Activated CD4-positive, CD25-positive, alpha-beta regulatory T cell treated with anti-CD3 and anti-CD28 coated beads, Interleukin-2, amount 50 U/mL, for 16 hours (primary cell): ENCODE measurements around the gene KRT33B.
"Not testable (repeated sequence)": the region's sequence is repeated elsewhere in the genome, so short reads cannot be mapped to it uniquely, and the experiment has no call there.

Source experiments
- DNase-seq: peaks from one replicate; pipeline ENCODE4 v3.0.0-alpha.2; 2020; ENCODE audit warnings: low read depth, low spot score

The KRT33B gene

DNA sequence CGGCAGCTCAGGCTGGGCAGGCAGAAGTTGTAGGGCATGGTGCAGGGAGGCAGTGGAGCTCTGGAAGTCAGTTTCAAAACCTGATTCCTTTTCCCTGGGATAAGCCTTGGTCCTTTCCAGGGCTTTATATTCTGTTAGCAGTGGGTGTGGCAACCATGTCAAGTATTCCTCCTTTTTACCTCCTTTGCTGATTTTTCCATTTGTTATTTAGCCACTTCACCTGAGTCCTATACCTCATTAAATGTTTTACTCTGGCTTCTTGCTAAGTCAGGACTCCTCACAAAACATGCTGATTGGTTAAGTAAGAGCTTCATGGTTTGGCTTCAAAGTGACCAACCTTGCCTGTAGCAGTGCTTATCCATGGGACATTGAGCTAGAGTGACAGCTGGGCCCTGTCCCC, at the start of gene KRT33B:
Gene KRT33B (minus strand): TSS at position 101 of the 400 bp plus-strand sequence. CDS start 63 bp downstream, at position 38.
- DNase-seq, result no peak

DNA sequence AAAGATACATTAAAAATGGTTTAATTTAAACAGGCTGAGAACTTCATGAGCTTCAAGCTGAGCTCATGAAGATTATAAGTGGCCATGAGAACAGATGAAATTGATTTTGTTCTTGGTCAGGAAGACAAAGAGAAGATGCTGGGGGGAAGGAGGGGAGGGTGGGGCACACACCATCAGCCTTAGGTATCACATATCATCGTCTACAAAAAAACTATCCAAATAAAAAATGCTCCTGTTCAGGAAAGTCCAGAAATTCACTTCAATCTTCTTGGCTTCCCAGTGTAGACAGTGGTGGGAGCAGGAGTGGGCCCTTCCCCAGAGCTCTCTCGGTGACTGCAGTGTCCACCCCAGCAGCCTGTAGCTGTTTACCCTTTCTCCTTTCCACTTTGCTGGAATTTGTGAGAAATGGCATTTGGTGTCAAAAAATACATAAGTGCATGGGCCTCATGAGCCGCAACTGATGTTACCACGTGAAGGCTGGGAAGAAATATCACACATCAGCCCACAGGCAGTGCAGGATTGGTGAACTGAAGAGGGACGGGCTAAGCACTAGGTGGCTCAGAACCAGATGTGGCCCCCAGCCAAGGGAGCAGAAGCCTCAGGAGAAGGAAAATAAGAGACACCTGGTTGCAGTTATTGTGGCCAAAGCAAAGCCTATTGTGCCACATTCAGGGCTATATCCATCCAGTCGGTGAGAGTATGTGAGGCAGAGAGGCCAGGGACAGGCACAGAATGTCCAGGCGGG, 48.7 kb upstream of the KRT33B start:
- DNase-seq, result no peak

DNA sequence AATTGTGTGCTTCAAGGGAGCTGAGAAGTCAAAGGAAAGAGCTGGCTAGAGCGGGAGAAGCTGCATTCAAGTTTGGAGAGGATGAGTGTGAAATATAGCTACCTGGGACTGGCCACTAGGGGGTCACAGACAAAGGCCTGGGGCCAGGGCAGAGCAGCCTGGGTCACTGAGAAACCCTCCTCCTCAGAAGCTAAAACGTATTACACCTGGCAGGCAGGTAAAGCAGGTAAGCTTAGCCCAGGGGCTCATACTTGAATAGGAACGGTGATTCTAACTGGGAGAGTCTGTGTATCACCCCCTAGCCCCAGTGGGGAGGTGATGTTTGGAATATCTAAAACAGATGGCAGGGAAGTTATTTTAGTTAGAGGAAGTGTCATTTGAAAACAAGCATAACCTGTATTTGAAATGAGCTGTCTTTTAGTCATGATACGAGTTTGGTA, 48.0 kb upstream of the KRT33B start:
- no peak for DNase-seq

DNA sequence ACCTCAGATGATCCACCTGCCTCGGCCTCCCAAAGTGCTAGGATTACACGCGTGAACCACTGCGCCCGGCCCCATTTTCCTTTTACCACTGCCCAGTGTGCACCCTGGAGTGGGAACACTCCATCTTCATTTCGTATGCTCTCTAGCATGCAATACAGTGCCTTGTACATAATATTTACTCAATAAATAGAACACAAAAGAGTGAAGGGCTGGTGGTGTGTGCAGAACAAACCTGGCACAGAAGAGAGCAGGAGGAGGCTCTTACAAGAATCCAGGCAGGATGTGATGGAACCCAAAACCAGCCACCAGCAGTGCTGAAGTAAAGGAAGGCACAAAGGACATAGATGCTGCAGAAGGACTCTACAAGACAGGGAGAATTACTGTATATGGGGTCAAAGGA, 47.5 kb upstream of the KRT33B start:
- no peak for DNase-seq

DNA sequence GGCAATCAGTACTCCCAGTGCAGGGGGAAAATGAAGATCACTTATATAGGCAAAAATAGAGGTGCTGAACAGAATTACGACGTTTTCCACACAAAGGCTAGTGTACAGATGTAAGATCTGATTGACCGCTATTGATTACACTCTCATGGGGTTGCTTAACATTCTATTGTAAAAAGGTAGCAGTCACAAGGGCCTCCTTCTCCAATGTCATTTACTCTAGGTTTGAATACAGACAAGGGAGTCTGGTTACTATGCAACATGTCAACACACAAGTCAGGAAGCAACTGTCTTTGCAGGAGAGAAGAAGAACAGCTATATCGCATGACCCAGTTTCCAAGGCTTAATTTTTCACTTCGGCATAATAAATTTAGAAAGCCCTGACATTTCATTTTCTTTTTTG, 46.9 kb upstream of the KRT33B start:
- DNase-seq, result no peak

DNA sequence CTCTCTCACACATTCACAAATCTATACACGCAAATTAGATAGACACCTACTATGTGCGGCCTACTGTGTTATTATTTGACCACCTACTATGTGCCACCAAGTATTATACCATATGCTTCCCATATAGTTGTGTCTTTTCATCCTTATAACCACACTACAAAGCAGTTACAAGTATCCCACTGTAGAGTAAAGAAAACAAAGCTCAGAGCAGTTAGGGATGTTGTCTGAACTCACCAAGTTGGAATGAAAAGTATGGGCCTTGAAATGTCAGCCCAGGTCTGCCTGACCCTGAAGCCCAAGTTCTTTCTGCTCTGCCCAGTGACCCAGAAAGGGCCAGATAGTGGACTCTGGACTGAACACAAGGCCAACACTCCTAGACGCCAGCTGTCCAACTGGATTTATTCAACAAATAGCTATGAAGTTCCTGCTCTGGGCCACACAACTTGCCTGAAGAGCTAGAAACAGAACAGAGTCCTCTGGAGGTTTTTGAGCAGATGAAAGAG, 46.3 kb upstream of the KRT33B start:
- no peak for DNase-seq

DNA sequence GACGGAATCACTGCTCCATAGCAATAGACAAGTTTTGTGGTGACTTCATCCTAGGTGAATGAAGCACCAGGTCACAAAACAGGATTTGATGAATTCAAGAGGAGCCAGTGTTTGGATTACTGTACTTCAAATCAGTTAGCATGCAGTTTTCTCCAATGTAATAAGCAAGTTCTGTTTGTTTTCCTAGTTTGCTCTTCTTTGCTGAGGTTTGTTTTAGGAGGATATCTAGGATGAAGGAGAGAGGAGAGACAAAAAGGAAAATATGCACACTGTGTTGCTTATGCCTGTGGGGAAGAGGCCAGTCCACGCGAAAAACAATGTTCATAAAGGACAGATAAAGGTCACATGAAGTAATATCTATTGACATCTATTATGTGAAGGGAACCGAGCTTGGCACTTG, 45.8 kb upstream of the KRT33B start:
- no peak for DNase-seq

DNA sequence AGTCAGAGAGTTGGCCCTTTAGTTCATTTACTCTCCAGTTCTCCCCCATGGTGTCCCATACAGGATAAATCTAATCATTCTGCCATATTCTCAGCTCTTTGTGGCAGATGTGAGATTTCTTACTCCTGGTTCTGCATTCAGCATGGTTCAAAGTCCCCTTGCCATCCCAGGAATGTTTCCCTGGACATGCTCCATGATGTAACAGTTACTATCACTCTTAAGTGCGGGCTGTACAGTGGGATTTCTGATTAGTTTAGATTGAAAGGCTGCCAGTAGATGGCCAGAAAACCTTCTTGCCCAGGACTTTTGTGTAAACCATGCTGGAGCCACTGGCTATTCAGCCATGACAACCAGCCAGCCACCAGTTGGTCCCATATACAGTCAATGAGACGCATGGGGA, 44.4 kb upstream of the KRT33B start:
- DNase-seq, result no peak

DNA sequence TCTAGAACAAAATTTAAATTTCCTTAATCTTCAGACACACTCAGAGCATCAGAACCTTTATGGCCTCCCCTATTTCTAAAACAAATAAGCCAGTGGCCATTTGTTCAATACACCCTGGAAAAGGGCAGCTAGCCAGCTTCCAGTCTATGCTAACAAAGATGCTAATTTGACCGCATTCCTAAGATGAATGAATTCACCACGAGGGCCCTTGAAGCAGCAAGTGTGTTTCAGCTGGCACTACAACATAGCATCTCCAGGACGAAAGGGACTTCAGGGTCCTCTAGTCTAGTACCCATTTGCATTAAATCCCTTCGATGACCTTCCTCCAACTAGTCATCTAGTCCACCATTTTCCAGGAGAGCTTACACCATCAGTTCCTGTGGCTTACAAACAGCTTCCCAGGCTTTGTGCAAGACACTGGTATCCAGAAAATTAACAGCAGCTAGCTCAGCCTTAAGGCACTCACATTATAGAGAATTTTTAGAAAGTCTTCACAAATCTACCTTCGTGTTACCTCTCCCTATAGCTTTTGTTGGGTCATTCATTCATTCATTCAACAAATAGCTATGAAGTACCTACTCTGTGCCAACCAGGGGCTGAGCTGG, 43.8 kb upstream of the KRT33B start:
- no peak for DNase-seq

DNA sequence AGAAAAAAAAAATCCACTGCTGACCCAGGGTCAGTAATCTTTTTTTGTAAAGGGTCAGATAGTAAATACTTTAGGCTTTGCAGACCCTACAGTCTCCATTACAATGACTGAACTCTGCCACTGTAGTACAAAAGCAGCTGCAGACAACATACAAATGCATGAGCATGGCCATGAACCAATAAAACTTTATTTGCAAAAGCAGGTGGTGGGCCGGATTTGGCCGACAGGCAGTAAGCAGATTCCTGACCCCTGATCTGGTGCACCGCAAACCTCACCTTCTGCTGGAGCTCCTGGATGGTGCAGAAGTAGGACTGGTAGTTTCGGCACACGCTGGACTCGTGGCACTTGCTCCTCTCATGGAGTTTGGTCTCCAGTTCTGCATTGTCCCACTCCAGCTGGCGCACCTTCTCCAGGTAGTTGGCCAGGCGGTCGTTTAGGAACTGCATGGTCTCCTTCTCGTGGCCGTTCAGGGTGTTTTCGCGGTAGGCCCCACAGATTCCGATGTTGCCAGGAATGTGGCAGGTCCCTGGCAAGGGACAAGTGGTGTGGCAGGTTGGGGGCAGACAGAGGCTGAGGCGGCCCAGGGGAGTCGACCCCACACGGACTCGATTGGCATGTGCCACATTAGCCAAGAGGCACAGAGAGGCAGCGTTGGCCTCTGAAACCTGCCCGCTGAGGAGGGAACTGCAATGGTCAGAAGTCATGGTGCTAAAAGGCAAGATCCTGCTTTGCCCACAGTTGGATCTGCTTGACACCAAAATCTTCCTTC, 41.6 kb upstream of the KRT33B start:
- DNase-seq, result no peak

DNA sequence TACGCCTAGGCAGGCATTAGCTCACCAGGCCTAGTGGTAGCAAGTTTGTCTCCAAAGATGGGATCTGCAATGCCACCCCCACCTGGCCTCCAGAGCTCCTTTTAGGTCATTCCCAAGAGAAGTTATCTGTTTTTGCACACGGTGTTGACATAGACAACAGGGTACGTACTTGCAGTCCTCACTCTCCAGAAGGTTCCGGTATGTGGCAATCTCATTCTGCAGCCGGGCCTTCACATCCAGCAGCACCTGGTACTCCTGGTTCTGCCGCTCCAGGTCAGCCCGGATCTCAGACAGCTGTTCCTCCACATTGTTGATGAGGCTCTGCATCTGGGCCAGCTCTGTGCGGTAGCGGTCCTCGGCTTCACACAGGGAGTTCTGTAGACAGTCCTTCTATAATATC, 37.6 kb upstream of the KRT33B start:
- no peak for DNase-seq

DNA sequence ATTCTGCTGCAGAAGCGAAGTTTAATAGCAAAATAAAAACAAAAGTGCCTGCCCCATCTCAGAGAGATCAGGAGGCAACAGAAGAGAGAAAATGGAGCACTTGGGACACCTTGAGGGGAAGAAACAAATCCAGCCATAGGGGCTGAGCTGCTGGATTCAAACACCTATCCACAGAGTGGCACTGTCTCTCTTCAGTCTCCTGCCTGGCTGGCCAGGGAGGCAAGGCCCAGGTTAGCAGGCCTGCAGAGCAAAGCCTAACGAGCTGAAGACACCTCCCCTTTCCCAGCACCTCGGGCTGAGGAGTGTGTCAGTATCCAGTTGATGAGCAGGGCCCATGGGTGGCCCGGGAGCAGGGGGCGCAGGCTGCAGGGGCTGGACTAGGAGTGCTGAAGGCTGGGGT, 36.6 kb upstream of the KRT33B start:
- no peak for DNase-seq

DNA sequence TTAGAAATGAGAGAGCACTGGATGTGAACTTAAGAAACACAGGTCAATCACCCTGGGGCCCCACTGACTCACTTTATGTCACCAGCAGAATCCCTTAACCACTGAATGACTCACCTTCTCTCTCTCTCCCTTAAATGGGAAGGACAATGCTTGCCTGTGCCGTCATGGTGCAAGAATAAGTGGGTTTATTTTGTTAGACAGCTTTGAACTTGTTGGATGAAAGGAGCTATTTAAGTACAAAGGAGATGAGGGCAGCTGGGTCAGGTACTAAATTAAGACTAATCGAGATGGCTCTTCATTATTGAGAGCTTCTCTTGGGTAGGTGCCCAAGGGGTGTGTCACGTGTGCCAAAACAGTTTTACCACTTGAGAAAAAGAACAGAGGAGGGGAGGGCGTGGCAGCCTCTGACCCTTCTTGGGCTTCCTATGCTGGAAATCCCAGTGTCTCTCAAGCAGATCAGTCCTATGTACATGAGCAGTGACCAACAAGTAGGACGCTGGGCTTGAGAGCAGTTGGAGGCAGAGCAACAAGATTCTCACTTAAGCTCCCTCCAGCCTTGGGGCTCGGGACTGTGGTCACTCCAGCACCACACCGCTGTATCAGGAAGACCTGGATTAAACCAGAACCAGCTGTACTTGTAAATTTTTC, 34.5 kb upstream of the KRT33B start:
- DNase-seq, result no peak

DNA sequence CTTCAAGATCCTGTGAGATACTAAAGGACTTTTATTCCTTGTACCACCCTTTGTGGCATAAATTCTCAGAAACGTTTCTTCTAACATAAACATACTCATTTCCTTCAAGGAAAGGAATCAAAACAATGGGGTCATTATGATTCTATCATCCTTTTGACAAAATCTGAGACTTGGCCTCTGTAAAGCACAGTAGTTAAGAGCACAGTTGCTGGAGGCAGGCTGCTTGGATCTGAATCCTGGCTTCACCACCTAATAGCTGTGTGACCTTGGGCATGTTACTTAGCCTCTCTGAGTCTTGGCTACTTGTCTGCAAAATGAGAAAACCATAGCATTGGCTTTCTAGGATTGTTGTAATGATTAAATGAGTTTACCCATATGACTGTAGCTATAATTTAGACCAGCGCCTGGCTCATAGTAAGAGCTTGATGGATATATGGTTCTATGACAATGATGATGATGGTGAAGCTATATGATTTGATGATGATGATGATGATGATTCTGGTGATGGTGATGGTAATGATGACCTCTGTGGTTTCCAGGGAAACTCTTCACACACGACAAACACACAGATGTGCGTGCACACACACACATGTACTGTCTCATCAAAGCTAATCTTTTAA, 33.9 kb upstream of the KRT33B start:
- DNase-seq, result no peak

DNA sequence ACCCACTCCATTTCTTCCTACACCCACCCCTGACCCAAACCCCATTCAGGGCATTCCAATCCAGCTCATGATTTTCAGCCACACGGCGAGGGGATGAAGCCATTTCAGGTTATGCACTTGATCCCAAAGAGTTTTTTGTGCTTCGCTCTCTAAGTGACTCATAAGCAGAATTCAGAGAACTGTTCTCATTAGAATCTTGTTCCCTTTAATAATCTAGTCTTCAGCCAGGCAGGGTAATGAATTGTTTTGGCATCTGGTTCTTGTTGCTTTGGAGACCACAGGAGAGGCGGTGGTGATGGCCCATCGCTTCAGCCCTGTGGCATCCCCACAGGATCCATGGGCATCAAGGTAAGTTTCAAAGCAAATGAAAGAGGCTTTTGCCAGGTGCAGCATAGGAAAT, 32.5 kb upstream of the KRT33B start:
- no peak for DNase-seq

DNA sequence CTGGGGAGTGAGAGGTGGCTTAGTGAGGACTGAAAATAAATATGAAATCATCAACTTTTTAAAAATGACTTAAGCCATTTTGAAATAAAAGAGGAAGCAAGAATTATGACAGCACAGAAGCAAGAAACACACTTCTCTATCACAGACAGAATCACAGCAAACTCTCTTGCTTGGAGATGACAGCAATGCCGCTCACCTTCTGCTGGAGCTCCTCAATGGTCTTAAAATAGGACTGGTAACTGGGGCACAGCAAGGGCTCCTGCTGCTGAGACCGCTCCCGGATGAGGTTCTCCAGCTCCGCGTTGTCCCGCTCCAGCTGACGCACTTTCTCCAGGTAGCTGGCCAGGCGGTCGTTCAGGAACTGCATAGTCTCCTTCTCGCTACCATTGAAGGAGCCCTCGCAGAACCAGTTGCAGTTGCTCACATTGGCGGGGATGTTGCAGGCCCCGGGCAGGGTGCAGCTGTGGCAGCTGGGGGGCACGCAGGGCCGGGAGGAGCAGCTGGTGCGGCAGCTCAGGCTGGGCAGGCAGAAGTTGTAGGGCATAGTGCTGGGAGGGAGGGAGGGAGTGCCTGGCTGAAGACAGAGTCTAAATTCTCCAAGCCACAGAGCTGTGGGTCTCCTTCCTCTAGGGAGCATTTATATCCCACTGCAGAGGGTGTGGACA, 27.5 kb upstream of the KRT33B start, which contains the start of gene KRT31:
Gene KRT31 (minus strand): TSS at position 613 of the 665 bp plus-strand sequence. CDS start 69 bp downstream, at position 544.
- no peak for DNase-seq

DNA sequence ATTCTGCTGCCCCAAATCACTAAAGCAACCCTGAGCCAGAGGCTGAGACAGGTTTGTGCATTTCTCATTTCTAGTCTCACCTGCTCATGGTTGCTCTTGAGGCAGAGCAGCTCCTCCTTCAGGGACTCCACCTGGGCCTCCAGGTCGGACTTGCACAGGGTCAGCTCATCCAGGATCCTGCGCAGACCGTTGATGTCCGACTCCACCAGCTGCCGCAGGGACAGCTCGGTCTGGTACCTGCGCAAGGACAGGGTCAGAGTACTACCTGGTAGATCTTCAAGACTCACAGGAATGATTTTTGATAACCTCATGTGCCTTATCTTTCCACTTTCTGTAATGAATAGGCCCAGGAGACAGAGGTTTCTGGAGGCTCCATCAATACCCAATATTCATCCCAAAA, 26.7 kb upstream of the KRT33B start:
- DNase-seq, result no peak

DNA sequence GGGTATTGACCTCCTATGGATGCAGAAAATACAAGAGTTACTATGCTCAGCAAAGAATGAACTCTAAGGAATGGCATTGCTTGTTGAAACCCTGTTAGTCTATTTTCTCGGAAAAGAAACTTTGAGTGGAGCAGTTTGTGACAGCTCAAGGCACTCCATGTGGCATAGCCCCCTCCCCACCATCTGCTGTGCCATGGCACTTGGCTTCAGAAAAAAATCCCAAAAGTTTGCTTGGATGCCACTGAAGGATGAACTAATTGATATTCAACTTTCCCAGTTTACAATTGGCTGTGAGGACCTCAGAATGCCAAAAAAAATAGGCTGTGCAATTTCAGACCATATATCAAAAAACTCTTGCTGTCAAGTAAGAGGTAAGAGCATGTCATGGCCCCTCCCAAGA, 26.0 kb upstream of the KRT33B start:
- DNase-seq, result no peak

DNA sequence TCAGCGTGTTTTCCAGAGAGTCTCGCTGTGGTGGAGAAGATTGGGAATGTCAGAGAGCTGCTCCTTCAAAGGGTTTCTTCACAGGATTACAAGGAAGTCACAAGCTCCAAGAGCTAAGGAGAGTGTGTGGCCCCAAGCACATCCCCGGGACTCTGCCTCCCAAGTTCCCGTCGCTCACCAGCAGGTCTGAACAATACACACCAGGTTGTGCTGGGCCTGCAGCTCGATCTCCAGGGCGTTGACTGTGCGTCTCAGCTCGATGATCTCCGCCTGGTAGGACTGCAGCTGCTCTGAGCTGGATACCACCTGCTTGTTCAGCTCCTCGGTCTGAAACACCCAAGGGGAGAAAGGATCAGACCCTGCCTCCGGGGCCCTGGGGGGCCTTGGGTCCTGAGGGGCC, 25.4 kb upstream of the KRT33B start:
- not testable (repeated sequence) for DNase-seq

DNA sequence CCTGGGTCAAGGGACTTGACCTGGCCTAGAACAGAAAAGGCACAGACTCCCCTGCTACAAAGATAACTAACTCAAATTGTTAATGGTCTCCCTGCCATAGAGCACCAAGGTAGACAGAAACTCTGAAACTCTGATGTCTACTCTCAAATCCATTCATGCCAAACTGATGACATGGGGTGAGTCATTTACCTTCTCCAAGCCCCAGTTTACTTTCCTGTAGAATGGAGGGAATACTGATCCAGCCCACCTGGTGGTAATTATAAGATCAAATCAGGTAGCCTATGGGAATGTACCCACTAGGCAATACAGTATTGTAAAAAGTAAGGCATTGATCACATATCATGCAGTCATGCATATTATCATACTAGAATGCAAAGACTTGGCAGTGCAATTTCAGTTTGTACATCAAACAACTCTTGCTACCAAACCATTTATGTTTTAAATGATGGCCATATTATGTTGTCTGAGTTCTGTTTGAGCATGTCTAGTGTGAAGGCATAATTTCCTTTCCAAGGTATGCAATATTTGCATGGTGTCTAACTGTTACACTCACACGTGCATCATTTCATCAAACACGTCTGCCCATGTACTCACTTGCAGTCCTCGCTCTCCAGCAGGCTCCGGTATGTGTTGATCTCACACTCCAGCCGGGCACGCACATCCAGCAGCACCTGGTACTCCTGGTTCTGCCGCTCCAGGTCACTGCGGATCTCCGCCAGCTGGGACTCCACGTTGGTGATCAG, 24.8 kb upstream of the KRT33B start:
- no peak for DNase-seq
